ENCODE measurements around the gene TMEM132C.
A peak's percentile ranks its signal among the peaks of the same experiment; 100 is the strongest.

The TMEM132C gene

GRCh38 chr12:128449146-128449894, 182.3 kb downstream of the TMEM132C start:
- peak; percentile 71 for TF ChIP-seq POLR2AphosphoS5 (IDR thresholded peaks at IDR 0.05; ENCODE audit: low read depth, low read length)
- TF ChIP-seq, protein P1, sequence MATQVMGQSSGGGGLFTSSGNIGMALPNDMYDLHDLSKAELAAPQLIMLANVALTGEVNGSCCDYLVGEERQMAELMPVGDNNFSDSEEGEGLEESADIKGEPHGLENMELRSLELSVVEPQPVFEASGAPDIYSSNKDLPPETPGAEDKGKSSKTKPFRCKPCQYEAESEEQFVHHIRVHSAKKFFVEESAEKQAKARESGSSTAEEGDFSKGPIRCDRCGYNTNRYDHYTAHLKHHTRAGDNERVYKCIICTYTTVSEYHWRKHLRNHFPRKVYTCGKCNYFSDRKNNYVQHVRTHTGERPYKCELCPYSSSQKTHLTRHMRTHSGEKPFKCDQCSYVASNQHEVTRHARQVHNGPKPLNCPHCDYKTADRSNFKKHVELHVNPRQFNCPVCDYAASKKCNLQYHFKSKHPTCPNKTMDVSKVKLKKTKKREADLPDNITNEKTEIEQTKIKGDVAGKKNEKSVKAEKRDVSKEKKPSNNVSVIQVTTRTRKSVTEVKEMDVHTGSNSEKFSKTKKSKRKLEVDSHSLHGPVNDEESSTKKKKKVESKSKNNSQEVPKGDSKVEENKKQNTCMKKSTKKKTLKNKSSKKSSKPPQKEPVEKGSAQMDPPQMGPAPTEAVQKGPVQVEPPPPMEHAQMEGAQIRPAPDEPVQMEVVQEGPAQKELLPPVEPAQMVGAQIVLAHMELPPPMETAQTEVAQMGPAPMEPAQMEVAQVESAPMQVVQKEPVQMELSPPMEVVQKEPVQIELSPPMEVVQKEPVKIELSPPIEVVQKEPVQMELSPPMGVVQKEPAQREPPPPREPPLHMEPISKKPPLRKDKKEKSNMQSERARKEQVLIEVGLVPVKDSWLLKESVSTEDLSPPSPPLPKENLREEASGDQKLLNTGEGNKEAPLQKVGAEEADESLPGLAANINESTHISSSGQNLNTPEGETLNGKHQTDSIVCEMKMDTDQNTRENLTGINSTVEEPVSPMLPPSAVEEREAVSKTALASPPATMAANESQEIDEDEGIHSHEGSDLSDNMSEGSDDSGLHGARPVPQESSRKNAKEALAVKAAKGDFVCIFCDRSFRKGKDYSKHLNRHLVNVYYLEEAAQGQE (IDR thresholded peaks at IDR 0.05; ENCODE audit: insufficient read depth in 1 of 2, low read depth in 2 of 2, low read length in 2 of 2), result peak in 1 of 2 experiments; percentile 62; a peak in 1 of 4 replicates
- TF ChIP-seq SIN3A (IDR thresholded peaks at IDR 0.05; ENCODE audit: borderline replicate concordance, insufficient read depth, low read length), result peak; percentile 75; the same call in 1 of the 2 replicates
- TF ChIP-seq TAF1 (IDR thresholded peaks at IDR 0.05; ENCODE audit: borderline replicate concordance, insufficient read depth, low read length), result peak; percentile 41; the same call in 1 of the 2 replicates
- no peak for TF ChIP-seq FOXP2 (optimal IDR thresholded peaks at IDR 0.05; ENCODE audit: borderline replicate concordance, extremely low read depth, extremely low read length, insufficient read depth)

DNA sequence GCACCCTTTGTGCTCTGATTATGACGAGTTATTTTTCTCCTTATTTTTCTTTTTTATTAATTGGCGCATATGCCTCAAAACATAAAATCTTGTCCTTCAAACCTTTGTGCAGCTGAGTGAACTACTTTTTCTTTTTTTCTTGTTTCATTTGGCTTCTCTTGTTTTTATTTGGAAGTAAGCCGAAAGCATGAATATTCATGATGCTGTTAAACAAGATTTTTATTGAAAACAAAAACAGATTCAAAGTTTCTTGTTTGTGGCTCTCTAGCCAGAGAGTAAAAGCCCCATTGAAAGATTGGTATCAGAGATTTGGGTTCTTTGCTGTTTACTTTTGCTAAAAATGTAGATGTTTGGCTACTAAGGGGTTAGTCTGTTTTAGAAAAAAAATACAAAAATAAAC, 183.8 kb downstream of the TMEM132C start:
- TF ChIP-seq TAF1 (IDR thresholded peaks at IDR 0.05; ENCODE audit: borderline replicate concordance, insufficient read depth, low read length), result no peak
- no peak for TF ChIP-seq SIN3A (IDR thresholded peaks at IDR 0.05; ENCODE audit: borderline replicate concordance, insufficient read depth, low read length)
- no peak for TF ChIP-seq FOXP2 (optimal IDR thresholded peaks at IDR 0.05; ENCODE audit: borderline replicate concordance, extremely low read depth, extremely low read length, insufficient read depth)
- TF ChIP-seq, protein P1 (IDR thresholded peaks at IDR 0.05; ENCODE audit: insufficient read depth in 1 of 2, low read depth in 2 of 2, low read length in 2 of 2), result no peak
- no peak for TF ChIP-seq POLR2AphosphoS5 (IDR thresholded peaks at IDR 0.05; ENCODE audit: low read depth, low read length)

GRCh38 chr12:128455851-128456250, 188.9 kb downstream of the TMEM132C start:
- no peak for TF ChIP-seq TAF1 (IDR thresholded peaks at IDR 0.05; ENCODE audit: borderline replicate concordance, insufficient read depth, low read length)
- TF ChIP-seq POLR2AphosphoS5 (IDR thresholded peaks at IDR 0.05; ENCODE audit: low read depth, low read length), result peak; percentile 38; the same call in 1 of the 2 replicates
- peak; percentile 75; the same call in 1 of the 2 replicates for TF ChIP-seq SIN3A (IDR thresholded peaks at IDR 0.05; ENCODE audit: borderline replicate concordance, insufficient read depth, low read length)
- no peak for TF ChIP-seq FOXP2 (optimal IDR thresholded peaks at IDR 0.05; ENCODE audit: borderline replicate concordance, extremely low read depth, extremely low read length, insufficient read depth)
- TF ChIP-seq, protein P1 (IDR thresholded peaks at IDR 0.05; ENCODE audit: insufficient read depth in 1 of 2, low read depth in 2 of 2, low read length in 2 of 2), result no peak

GRCh38 chr12:128456922-128457321, 190.0 kb downstream of the TMEM132C start:
- TF ChIP-seq, protein P1 (IDR thresholded peaks at IDR 0.05; ENCODE audit: insufficient read depth in 1 of 2, low read depth in 2 of 2, low read length in 2 of 2), result no peak
- TF ChIP-seq POLR2AphosphoS5 (IDR thresholded peaks at IDR 0.05; ENCODE audit: low read depth, low read length) (no peak), SIN3A (IDR thresholded peaks at IDR 0.05; ENCODE audit: borderline replicate concordance, insufficient read depth, low read length) (no peak), TAF1 (IDR thresholded peaks at IDR 0.05; ENCODE audit: borderline replicate concordance, insufficient read depth, low read length) (no peak), FOXP2 (optimal IDR thresholded peaks at IDR 0.05; ENCODE audit: borderline replicate concordance, extremely low read depth, extremely low read length, insufficient read depth) (no peak)
